Stimulated activated CD4-positive, alpha-beta T cell treated with anti-CD3 and anti-CD28 coated beads, Interleukin-15, amount 100 ng/mL, for 1 hour (primary cell): ENCODE data around the gene R3HDM4.
A peak's percentile ranks its signal among the peaks of the same experiment; 100 is the strongest.
"Not testable (repeated sequence)": the region's sequence is repeated elsewhere in the genome, so short reads cannot be mapped to it uniquely, and the experiment has no call there.

ENCODE experiments used
- DNase-seq, 2 donors: peaks; one replicate each; pipeline ENCODE4 v3.0.0-alpha.2; 2020; ENCODE audit warnings: low read depth in 1 of 2, low spot score in 1 of 2

R3HDM4 gene

GRCh38 chr19:877992-878660 is 34.9 kb downstream of the R3HDM4 start:
- DNase-seq, result not testable (repeated sequence)

- no peak for DNase-seq
These were observed 36.2 kb downstream of the R3HDM4 start for GRCh38 chr19:876780-877314.

GRCh38 chr19:876089-876488 is 36.9 kb downstream of the R3HDM4 start:
- DNase-seq, result no peak

DNA sequence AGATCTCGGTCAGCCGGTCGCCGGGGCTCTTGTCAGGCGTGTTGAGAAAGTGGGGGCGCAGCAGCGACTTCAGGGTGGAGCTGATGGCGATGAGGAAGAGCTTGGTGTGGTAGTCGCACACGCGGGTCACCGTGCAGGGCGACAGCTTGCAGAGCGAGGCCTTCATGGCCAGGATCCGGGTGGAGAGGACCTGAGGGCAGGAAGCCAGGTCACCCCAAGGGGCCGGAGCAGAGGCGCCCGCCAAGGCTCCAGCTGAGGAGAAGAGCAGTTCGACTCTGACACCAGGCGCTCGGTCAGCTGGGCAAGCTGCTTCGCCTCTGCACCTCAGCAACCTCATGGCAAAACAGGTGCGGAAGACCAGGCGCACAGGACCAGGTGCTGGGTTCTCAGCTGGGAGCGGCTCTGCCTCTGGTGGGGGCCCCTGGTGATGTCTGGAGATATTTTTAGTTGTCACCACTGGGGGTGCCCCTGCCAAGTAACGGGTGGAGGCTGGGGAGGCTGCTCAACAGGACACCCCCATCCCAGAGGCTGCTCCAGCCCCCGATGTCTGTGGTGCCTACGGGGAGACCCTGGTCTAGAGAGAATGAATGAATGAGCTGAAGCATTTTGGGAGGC is 37.6 kb downstream of the R3HDM4 start:
- DNase-seq, result no peak

DNA sequence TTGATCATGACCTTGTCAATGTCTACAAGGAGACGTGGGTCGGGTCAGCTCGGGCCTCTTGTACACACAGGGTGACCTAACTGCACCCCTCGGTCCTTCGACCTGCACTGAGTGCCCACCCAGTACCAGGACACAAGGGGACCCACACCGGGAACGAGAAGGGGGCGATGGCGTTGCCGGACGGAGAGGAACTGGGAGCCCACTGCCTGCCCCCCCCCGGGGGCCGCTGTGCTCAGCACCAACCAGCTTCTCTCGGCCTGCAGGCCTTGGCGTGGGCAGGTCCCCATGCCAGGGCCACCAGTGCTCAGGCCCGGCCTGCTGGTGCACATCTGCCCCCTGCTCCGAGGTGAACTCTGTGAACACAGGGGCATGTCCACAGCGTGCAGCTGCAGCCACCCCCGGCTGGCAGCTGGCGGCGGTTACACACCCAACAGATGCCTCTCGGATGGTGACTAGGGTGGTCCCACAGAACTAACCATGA is 39.4 kb downstream of the R3HDM4 start:
- no peak for DNase-seq

- peak; percentile 35 to 64 for DNase-seq
These were observed 39.9 kb downstream of the R3HDM4 start for GRCh38 chr19:873084-873483.

- peak; percentile 54 to 73 for DNase-seq
These were observed 40.6 kb downstream of the R3HDM4 start for GRCh38 chr19:872266-872951.

DNA sequence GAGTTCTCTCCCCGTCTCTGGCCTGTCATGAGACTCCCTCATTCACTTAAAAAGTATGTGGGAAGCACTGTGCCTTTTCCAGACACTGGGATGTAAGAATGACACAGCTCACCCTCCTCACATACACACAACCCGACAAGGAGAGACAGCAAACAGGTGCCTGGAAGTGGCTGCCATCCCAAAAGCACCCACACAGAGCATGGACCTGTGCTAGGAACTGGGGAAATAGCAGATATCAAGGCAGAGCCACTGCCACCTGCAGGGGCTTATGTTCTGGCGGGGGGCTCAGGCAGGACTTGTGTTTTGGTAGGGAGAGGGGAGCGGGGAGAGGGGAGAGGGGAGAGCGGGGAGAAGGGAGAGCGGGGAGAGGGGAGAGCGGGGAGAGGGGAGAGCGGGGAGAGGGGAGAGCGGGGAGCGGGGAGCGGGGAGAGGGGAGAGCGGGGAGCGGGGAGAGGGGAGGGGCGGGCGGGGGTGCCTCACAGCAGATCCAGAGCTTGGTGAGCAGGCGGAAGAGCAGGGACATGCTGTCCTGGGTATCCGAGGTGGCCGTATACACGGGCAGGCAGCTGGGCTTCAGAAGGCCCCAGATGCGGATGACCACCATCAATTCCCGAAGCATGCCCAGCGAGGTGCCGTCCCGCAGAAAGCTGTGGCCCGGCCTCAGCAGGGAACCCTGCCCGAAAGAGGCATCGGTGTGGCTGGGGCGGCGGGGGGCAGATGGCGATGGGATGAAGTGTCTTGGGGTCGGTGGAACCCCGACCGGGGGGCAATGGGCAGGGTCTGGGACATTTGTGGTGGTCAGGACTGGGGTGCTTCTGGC is 41.4 kb downstream of the R3HDM4 start:
- DNase-seq, result no peak

DNA sequence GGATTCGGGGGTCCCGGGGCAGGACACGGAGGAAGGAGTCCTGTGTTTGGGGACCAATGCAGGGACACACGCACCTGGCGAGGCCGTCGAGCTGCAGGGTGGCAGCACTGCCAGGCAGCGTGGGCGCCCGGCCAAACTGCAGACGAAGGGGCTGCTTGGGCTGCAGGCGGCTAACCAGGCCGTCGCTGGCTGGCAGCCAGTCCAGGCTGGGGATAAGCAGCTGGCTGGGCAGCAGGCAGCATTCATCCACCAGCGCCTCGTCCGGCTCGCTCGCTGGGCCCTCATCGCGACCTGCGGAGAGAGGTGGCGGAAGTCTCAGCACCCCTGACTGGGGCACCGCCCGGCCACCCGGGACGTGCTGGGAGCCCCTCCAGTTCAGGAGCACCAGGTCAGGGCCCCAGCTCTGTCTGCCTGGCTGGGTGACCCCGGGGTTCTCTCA is 42.0 kb downstream of the R3HDM4 start:
- DNase-seq, result no peak

DNA sequence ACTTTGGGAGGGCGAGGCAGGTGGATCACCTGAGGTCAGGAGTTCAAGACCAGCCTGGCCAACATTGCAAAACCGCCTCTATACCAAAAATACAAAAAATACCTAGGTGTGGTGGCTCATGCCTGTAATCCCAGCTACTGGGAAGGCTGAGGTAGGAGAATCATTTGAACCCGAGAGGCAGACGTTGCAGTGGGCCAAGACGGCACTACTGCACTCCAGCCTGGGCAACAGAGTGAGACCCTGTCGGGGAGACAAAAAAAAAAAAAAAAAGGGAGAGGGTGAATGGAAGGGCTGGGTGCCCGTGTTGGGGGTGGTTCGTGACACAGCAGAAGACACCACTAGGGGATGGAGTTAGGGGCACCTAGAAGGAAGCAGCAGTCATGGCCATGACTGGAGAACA is 42.7 kb downstream of the R3HDM4 start:
- DNase-seq, result no peak

DNA sequence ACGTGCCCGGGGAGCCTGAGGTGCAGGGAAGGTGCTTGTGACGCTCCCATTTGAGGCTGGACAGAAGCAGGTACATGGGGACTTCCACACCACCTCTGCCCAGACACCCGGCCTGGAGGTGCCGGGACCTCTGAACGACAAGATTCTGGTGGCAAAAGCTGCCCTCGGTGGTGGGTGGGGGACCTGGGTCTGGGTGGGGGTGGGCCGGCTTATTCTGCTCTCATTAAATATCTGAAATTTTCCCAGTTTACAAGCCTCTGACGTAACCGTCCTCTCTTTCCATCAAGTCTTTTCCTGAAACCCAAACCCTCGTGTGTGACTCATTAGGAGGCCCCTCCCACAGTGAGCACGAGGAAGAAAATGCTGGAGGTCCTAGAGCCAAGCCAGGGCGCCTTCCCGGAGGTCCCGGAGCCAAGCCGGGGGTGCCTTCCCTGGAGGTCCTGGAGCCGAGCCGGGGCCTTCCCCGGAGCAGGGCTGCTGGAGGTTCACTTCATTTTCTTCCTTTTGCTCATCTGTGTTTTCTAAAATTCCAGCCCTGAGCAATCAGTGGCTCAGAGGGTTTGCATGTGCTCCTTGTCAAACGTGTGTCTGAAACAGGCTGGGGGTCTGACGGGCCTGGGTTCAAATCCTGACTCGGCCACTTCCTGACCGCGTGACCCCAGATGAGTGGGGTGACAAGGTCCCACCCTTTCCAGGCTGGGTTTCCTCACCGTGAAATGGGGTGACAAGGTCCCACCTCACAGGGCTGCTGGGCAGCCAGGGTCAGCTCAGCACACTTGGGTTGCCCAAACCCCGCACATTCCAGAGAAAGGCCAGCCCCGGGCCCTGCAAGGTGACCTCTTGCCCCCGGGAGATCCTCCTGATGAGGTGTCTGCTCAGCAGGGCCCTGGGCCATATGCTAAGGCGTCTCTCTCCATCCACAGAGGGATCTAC is 43.5 kb downstream of the R3HDM4 start:
- DNase-seq, result no peak

DNA sequence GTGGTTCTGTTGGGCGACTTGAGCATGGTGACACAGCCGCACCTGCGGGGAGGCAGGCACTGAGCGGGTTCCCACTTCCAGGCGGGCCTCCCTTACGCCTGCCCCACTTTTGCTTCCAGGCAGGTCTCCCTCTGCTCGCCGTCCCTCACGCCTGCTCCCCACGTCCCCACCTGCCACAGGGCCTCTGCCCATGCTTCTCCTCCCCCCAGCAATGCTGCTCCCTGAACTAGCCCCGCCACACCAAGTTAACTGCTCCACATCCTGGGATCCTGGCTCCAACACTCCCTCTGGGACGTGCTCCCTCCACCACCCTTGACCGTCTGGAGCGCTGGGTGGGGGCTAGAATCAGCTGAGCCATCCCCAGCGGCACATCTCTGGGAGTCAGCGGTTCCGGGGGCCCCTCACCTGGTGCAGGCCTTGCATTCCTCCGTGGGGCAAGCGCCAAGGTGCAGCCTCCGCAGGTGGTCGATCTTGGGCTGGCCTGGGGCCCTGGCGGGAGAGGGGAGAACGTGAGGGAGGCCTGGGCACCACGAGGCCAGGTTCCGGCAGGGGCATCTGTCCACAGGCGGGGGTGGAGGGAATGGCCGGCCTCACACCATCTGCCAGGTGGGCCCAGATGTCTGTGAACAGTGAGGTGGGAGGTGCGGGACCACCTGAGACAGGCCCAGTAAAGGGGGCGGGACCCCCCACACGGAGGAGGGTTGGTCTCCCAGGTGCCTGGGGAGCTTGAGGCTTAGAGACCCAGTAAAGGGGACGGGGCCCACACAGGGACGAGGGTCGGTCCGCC is 44.4 kb downstream of the R3HDM4 start:
- DNase-seq, result no peak

DNA sequence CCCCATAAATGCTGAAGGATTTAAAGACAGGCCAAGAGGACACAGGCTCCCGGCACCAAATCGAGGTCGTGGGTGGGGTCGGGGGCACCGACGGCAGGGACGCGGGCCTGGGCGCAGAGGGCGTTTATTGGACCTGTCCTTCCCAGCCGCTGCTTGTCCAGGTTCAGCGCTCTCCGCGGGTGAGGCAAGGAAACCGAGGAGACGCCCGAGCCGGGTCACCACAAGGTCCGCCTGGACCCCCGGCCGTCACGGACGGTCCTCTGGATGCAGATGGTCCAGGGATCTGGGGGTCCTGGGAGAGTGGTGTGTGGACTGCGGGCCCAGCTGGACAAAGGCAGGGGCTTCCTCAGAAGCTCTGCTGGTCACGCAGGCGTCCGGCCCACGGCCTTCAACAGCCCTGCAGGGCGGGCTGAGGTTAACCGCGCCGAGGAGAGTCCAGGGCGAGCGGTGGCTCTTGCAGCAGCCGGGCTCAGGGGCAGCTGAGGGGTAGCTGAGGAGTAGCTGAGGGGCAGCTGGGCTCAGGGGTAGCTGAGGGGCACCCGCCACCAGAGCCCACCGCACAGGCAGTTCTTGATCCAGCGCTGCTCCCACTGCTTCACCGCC is 45.1 kb downstream of the R3HDM4 start:
- no peak for DNase-seq

DNA sequence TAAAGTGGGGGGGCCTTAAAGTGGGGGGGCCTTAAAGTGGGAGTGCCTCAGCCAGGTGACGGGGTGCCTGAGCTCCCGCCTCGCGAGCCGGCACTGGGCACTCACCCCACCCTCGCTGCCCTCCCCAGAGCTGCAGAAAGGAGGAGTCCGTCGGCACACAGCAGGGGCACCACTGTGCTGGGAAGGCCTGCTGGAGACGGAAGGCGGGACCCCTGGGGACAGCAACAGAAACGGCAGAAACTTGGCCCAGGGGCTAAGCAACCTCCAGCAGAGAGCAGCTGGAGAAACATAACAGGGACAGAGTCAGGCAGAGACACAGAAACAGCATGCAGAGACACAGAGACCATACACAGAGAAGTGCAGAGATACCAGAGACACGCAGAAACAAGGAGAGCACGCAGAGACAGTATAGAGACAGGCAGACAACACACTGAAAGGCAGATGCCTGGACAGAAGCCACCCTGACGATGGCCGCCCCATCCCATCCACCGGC is 45.7 kb downstream of the R3HDM4 start:
- DNase-seq, result no peak

- no peak for DNase-seq
These were observed 46.2 kb downstream of the R3HDM4 start for GRCh38 chr19:866769-867300.

GRCh38 chr19:863315-863620 is 49.8 kb downstream of the R3HDM4 start:
- no peak for DNase-seq

GRCh38 chr19:862581-863314 is 50.3 kb downstream of the R3HDM4 start:
- DNase-seq, result peak; percentile 66 to 67
